ENCODE data around the gene PSME2. TPM values are rescaled to one million over a fixed set of nuclear protein-coding genes. Genes with fewer than 3 reads are reported as not detected.

Gene PSME2
- total and polyA plus RNA-seq, 9 of the 15 experiments (the other 6 are each of a cell fraction or from before 2014, with no cell fraction given), result 111 to 579 (median 159) TPM

GRCh38 chr14:24195186-24196070 lies 49.0 kb upstream of the PSME2 start, which contains the start of gene TM9SF1 (continued):
- TF ChIP-seq RUNX1 (IDR thresholded peaks at IDR 0.05; ENCODE audit: low read depth), result 0 out of 2 replicates have a peak, but pooled peaks have one; percentile 37
- no peak for TF ChIP-seq PTTG1 (tag; IDR thresholded peaks at IDR 0.05; ENCODE audit: low read depth)
- TF ChIP-seq ZC3H4 (CRISPR knock-in tag; IDR thresholded peaks at IDR 0.05; ENCODE audit: borderline replicate concordance), result no peak
- TF ChIP-seq CSDE1 (IDR thresholded peaks at IDR 0.05), result peak in 1 of 2 experiments; percentile 88; a peak in 2 of 4 replicates
- TF ChIP-seq MEIS2 (IDR thresholded peaks at IDR 0.05; ENCODE audit: partially characterized antibody), result no peak
- no peak for TF ChIP-seq ELK3 (CRISPR knock-in tag; IDR thresholded peaks at IDR 0.05)
- TF ChIP-seq MAFG (tag; conservative IDR thresholded peaks at IDR 0.05), result no peak
- TF ChIP-seq STAT5A (IDR thresholded peaks at IDR 0.05; ENCODE audit: borderline replicate concordance, low read length), result no peak
- TF ChIP-seq CHD4 (IDR thresholded peaks at IDR 0.05; ENCODE audit: insufficient read depth, insufficient replicate concordance, low read depth, low read length, poor library complexity, severe bottlenecking), result no peak
- TF ChIP-seq SNAPC5 (CRISPR knock-in tag; IDR thresholded peaks at IDR 0.05), result no peak
- TF ChIP-seq MIER1 (IDR thresholded peaks at IDR 0.05; ENCODE audit: low read depth), result no peak
- no peak for TF ChIP-seq MTF1 (CRISPR knock-in tag; IDR thresholded peaks at IDR 0.05; ENCODE audit: borderline replicate concordance)
- TF ChIP-seq XRCC5 (IDR thresholded peaks at IDR 0.05; ENCODE audit: low read depth, low read length), result no peak
- no peak; a peak in 1 of 6 replicates for TF ChIP-seq CTCF (IDR thresholded peaks at IDR 0.05 in 2 of 3, conservative IDR thresholded peaks at IDR 0.05 in 1 of 3; ENCODE audit: insufficient read depth in 2 of 3, low read depth in 1 of 3, low read length in 3 of 3)
- no peak for TF ChIP-seq HEY1 (CRISPR knock-in tag; IDR thresholded peaks at IDR 0.05; ENCODE audit: borderline replicate concordance)
- TF ChIP-seq ZNF146 (CRISPR knock-in tag; IDR thresholded peaks at IDR 0.05; ENCODE audit: unreplicated experiment), result no peak
- TF ChIP-seq CREB1 (IDR thresholded peaks at IDR 0.05), result peak; percentile 83
- peak; percentile 76 for TF ChIP-seq CREB1 (CRISPR knock-in tag; IDR thresholded peaks at IDR 0.05)
- TF ChIP-seq RBM14 (IDR thresholded peaks at IDR 0.05; ENCODE audit: borderline replicate concordance, insufficient read depth, low read depth, low read length), result 0 out of 2 replicates have a peak, but pooled peaks have one; percentile 31
- TF ChIP-seq ZNF717 (CRISPR knock-in tag; IDR thresholded peaks at IDR 0.05), result no peak
- TF ChIP-seq SMC3 (conservative IDR thresholded peaks at IDR 0.05; ENCODE audit: insufficient read depth, low read depth, low read length), result 0 out of 2 replicates have a peak, but pooled peaks have one; percentile 3
- TF ChIP-seq MBD1 (CRISPR knock-in tag; IDR thresholded peaks at IDR 0.05), result no peak
- peak; percentile 63; the same call in 1 of the 2 replicates for TF ChIP-seq CBFB (CRISPR knock-in tag; IDR thresholded peaks at IDR 0.05)

Data from K562 (cell line).